HG02852 (cell line): ENCODE results near the gene POLR2L.

Experiments
- ATAC-seq: cut with Tn5 transposase; IDR thresholded peaks from one replicate; pipeline ENCODE4 v1.9.1; 2021; ENCODE audit warnings: mild to moderate bottlenecking, moderate library complexity; ENCODE audit not compliant: unreplicated experiment

Gene POLR2L

DNA sequence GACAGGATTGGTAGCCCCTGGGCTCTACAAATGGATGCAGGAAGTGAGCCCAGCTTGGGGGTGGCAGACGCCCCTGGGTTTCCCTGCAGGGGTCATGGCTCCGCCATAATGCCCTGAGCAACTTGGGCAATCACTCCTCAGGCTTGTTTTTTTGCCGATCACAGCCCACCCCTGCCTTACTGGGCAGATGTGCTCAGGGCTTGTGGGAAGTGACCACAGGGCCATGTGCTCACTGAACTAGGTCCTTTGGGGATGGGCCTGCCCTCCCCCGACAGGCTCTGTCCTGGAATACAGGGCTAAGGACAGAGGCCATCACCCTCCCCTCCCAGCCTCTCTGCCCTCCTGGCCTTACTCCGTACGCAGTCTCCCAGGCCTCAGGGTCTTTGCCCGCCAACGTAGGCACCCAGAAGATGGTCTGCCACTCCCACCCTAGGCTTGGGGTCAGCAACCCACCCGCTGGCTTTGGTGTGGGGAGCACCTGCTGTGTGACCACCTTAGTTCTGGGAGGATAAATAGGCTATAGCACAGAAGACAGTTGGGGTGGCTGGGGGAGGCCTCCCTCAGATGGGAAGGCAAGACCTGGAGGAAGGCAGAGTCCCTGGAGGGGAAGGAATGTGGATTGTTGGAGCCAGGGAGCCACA lies 28.8 kb downstream of the POLR2L start:
- ATAC-seq: no peak

DNA sequence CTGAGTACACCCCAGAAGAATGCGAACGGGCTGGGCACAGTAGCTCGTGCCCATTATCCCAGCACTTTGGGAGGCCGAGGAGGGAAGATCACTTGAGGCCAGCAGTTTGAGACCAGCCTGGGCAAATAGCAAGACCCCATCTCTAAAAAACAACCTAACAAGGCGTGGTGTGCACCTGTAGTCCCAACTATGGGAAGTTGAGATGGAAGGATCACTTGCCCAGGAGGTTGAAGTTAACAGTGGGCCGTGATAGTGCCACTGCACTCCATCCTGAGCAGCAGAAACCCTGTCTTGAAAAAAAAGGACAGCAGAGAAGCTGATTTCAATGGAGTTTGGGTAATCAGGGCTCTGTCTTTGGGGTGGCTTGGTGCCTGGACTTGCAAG lies 29.3 kb downstream of the POLR2L start:
- no peak for ATAC-seq

DNA sequence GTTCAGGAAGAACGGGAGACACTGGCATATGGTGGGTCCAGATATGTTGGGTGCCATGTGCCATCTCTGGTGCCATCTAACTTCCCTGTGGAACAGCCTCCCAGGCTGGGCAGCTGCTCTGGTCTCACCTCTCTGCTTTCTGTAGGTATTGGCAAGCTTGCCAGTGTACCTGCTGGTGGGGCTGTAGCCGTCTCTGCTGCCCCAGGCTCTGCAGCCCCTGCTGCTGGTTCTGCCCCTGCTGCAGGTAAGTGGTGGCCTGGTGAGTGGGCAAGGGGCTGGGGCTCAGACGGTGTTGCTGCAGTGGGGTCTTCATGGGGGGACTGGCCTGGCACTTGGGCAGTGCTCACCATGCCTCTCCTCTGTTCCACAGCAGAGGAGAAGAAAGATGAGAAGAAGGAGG lies 29.9 kb downstream of the POLR2L start:
- ATAC-seq: no peak

DNA sequence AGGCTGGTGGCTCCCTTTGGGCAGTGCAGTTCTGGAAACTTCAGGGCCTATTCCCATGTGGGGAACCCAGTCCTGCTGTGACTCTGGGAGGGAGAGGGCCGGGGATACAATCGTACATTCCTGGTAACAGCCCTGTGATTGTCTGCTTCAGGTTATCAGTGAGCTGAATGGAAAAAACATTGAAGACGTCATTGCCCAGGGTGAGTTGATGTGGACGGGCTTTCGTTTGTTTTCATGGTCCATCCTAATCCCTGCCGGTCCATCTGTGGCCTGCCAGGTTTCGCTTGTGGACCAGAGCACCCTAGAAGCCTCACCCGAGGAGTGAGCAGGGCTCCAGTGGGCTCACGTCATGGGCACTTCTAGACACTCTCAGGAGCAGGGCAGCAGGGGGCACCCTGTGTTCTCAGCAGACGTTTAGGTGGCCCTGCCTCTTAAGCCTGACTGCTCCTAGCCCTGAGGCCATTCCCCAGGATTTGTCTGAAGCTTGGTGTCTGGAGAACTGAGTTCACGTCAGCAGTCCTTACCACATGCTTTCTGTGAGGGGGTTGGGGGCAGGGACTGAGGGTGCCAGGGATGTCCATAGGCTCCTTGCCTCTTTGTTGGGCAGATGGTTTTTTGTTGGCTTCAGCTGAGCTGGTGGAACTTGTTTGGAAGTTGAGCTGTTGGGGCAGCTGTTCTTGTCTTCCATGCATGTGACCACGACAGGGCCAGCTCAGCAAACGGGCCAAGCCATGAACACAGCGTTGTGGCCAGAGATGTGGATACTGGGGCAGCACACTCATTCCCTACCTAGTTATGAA lies 30.7 kb downstream of the POLR2L start:
- ATAC-seq: no peak

DNA sequence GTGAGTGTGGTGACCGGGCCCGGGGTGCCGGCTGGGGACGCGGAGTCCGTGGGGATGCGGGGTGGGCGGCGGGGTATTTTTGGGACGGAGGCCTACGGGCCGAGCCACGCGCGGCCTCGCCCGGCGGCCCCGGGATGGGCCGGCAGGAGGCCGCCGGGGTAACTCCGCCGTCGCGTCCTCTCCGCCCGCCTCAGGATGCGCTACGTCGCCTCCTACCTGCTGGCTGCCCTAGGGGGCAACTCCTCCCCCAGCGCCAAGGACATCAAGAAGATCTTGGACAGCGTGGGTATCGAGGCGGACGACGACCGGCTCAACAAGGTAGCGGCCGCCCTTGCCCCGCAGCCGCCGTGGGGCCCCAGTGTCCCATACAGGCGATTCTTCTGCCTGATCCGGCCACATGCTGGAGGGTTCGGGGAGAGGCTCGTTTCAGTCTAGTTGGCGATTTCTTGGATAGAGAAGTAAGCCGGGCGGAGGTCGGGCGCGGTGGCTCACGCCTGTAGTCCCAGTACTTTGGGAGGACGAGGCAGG lies 32.2 kb downstream of the POLR2L start:
- ATAC-seq: peak; percentile 11

DNA sequence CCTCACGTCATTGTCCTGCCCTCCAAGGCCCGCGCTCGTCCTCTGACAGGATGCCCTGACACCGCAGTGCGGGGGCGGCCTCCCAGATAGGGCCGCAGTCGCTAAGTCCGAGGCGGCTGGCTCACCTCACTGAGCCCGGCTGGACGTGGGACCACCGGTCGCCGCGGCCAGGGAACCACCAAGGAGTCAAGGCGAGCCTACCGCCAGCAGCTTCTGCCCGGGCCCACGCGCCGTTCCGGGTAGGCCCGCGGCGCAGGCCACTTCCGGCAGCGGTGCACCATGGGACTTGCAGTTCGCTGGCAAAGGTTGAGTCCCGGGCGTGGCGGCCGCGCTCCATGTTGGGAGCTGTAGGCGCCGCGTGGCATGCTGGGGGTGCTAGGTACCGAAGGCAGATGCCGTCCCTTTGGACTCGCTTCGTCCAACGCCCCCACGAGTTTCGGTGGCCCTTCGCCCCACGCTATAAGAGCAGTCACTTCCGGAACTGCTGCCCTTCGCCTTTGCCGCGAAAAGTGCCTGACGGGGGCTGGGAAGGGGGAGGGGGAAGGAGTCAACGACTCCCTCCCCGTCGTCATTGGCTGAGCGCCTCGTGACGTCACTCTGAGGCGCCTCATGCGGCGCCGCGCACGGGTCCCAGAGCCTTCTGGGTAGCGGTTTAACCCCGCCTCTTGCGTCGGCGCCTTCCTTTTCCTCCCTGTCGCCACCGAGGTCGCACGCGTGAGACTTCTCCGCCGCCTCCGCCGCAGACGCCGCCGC lies 32.9 kb downstream of the POLR2L start, which contains the start of gene RPLP2:
RPLP2 (plus strand) TSS at position 681 of the 753 bp plus-strand sequence. CDS start 268 bp downstream, outside the sequence.
- ATAC-seq: peak; percentile 65

DNA sequence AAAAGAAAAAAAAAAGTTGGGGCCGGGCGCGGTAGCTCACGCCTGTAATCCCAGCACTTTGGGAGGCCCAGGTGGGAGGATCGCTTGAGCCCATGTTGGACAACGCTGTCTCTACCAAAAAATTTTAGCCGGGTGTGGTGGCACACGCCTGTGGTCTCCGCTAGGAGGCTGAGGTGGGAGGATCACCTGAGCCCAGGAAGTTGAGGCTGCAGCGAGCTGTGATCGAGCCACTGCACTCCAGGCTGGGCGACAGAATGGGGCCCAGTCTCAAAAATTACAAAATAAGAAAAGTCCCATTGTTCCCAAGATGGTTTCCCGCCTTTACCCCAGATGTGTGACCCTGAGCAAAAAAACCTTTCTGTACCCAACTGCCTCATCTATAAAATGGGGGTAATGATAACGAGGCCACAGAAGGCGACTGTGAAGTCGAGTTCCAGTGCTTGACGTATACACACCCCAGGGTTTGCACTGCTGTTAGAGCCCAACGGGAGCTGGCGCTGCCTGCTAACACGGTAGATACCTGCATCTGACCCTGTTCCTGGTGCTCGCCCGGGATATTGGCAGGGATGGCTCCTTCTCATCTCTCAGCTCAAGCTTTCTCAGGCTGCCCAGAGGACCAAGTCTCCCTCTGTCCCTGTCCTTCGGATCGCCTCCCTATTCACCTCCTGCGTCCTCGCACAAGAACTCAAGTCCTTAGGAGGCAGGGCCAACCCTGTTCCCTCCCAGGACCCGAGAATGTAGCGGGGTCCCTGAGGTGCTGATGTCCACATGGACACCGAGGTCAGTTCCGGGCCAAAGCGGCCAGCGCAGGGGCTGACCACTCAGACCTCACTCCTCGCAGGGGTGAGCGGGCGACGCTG lies 33.7 kb downstream of the POLR2L start:
- ATAC-seq: no peak

DNA sequence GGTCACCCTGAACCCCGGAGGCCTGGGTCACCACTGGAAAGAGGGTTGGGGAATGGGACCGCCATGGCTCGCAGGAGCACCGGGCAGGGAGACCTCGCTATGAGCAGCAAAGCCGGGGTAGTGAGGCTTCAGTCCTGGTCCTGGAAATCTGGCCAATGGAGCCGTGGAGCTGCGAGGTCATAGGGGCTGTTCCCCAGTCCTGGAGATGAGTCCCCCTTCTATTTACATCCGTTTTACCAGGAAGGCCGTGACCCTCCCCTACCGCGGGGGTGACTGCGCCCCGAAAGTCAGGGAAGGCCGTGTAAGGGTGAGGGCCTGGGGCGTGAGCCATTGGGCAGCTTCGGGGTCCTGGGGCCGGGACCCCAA lies 37.7 kb downstream of the POLR2L start:
- ATAC-seq: no peak

DNA sequence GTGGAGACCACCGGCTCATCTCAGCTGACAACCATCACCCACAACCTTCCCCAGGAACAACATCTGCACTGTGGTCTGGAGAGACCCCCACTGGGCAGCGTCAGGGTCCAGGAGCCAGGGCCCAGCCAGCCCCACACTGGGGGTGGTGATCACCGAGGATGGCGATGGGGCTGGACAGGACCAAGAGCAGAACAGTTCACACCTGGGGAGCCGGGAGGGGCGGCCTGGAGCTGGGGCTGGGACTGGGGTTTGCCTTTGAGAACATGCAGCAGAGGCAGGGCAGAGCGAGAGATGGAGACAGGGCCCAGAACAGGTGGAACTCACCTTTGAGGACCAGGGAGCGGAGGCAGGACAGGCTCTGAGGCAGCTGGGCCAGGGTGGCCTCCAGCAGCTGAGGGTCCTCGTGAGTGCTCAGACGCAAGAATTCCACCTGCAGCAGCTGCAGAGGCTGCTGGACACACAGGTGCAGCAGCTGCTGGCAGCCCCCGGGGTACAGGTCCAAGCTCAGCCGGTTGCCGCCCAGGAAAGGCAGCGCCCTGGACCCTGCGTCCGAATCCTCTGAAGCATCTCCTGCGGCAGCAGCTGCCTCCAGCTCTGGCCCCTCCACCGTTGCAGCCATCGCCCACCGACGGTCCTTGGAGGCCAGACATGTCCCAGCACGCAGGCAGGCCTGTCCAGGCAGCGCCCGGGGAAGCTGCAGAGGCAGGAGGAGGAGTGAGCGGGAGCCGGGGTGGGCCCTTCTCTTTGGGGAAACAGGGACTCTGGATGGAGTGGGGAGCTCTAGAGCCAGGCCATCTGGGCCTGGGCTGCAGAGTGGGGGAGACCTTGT lies 38.3 kb downstream of the POLR2L start:
- no peak for ATAC-seq

DNA sequence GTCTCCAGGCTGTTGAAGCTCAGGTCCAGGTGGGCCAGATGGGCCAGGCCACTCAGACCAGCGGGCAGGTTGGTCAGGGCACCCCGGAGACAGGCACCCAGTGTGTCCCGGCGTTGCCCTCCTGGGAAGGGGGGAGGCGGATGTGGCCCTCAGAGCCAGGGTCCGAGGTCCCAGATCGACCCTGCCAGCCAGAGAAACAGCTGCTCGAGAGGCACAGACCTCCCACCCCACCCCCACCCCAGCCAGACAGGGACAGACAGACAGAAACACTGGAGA lies 38.9 kb downstream of the POLR2L start:
- ATAC-seq: no peak

DNA sequence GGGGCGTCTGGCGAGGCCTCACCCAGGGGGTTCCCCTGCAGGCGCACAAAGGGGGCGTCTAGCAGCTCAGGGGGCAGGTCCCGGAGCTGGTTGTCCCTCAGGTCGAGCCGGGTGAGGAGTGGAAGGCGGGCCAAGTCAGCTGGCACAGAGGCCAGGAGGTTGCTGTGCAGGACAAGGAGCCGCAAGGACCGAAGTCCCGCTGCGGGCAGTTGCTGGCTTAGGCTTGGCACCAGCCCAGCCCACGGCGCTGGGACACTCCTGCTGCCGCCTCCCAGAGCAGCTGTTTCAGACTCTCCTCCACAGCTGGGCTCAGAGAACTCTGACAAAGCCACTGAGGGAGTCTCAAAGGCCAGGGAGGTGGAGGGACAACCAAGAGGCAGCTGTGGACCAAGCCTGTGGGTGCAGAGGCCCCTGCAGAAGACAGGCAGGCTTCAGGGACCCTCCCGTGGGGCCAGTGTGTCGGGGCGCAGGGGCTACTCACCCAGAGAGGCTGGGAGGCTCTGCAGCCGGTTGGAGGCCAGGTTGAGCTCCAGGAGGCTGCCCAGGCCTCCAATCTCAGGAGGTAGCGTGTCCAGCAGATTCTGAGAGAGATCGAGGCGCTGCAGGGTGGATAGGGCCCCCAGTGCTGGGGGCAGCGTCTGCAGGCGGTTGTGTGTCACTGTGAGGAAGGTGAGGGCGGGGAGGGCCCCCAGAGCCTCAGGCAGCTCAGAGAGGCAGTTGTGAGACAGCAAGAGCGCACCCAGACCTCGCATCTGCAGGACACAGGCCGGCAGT lies 39.4 kb downstream of the POLR2L start:
- no peak for ATAC-seq

DNA sequence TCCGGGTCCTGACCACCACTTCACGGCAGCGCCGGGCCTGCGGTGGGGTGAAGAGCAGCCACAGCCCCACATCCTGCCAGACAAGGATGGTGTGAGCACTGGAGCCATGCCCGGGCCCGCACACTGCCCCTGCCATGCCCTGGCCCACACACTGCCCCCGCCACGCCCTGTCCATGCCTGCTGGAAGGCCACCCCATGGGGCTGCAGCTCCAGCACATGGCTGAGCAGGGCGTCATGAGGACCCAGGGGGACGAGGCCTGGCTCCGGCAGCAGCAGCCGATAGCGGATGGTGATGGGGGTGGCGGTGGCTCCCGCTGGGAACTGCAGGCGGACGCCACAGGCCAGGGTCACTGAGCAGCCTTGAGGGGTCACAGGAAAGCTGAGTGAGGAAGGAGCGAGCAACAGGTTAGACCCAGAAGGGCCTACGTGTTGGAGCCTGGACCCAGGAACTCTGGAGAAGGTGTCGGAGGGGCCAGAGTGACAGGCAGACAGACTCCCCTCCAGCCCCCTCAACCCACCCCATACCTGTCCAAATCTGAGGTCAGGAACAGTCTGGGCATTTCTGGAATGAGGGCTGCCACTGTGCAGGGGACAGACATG lies 40.2 kb downstream of the POLR2L start:
- no peak for ATAC-seq

DNA sequence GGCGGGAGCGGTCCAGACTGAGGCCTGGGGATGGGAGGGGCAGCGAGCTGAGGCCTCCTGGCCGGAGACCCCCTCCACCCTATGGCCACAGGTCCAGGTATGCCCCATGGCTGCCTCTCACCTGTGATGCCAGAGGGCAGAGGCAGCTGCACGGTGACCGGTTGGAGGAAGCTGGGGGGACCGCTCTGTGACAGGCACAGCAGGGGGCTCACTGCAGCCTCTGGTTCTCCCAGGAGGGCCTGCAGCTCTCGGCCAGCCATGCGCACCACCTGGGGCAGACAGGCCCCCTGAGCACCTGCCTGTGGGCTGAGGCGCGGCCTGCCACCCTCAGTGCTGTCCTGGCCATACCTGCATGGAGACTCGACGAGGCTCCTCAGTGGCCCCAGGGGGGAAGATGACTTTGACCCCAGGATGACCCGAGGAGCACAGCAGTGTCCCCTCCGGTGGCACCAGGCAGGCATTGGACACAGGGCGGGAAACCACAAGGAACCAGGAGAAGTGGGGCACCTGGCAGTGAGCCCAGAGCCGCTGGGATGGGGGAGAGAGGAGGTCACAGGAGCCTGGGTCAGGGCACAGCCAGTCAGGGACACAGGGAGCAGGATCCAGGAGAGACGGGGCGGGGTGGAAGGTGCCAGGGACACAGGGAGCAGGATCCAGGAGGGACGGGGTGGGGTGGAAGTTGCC lies 41.1 kb downstream of the POLR2L start:
- ATAC-seq: no peak

DNA sequence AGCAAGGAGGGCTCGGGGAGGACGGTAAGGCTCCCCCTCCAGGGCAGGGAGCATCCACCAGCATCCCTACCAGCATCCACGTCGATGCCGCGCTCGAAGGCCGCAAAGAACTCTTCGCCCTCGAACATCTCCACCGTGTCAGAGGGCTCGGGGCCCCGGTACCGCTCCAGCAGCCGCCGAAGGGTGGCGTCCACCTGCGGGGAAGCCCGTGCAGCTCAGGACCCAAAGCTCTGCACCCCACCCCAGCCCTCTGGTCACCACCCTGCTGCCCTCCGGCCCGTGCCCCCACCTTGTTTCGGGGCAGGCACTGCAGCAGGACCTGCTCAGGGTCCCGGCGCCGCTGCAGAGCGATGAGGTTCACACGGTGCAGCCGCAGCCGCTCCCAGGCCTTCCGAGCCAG lies 41.9 kb downstream of the POLR2L start:
- no peak for ATAC-seq

DNA sequence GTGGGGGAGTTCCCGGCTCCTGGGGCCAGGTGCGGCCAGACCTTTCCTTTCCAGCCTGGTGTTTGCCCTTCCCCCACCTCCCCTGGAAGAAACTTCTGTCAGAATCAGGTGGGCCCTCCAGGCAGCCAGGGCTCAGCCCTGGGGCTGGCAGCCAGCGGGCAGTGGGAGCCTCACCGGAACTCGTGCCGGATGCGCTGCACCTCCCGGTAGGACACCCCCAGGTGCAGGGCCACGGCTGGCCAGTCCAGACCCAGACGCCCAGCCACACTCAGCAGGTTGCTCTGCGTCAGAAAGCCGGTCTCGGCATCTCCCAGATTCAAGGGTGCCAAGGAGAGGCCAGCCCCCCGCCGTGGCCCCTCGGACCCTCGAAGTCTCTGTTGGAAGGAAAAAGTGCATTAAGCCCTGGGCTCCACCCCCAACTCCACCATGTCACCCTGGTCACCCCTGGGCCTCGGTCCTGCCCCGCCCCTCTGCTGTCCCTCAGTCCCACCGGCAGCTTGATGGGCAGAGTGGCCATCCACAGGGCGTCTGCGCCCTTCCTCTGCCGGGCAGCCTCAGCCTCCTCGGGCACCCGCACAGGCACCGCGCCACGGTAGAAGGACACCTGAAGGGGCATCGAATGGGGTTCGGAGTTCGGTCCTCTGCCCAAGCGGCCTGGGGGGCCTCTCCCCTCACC lies 42.5 kb downstream of the POLR2L start:
- no peak for ATAC-seq

DNA sequence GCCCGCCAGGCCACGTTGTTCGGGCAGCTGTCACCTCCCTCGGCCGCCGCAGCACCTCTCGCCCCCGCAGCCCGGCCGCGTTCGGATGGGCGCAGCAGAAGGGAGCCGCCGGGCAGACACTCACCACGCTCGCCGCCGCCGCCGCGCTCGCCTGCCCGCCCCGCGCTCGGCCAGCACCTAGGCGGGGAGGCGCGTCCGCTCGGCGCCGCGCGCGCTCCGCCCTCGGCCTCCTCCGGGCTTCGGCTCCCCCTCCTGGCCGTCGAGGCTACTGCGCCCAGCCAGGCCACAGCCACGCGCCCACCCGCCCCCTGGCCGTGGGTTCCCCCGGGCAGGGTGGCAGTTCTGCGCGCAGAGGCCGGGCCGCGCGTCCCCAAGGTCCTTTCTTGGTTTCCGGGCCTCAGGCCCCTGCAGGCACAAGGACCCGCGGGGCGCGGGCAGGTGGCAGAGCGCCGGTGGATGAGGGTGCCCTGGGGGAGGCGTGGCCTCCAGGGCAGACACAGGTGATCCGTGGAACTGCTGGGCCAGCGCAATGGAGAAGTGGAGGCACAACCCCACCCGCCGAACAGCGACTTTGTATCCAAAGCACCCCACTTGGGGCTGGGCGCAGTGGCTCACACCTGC lies 44.1 kb downstream of the POLR2L start, which contains the start of gene SLC25A22:
SLC25A22 (minus strand) TSS at position 189 of the 621 bp plus-strand sequence. CDS start 3,275 bp downstream, outside the sequence.
- ATAC-seq: peak; percentile 64
